Ramos (cell line): ENCODE measurements around the gene ATP5MC3.
"Not testable (repeated sequence)": the region's sequence is repeated elsewhere in the genome, so short reads cannot be mapped to it uniquely, and the experiment has no call there.

Source experiments
- in situ Hi-C: fragments of 300-500 bp; cut with MboI; formaldehyde crosslinking; loops from one replicate; pipeline ENCODE4 v1.14.3; 2022; ENCODE audit warnings: low sequenced_read_pairs; ENCODE audit not compliant: unreplicated experiment

ATP5MC3 gene

DNA sequence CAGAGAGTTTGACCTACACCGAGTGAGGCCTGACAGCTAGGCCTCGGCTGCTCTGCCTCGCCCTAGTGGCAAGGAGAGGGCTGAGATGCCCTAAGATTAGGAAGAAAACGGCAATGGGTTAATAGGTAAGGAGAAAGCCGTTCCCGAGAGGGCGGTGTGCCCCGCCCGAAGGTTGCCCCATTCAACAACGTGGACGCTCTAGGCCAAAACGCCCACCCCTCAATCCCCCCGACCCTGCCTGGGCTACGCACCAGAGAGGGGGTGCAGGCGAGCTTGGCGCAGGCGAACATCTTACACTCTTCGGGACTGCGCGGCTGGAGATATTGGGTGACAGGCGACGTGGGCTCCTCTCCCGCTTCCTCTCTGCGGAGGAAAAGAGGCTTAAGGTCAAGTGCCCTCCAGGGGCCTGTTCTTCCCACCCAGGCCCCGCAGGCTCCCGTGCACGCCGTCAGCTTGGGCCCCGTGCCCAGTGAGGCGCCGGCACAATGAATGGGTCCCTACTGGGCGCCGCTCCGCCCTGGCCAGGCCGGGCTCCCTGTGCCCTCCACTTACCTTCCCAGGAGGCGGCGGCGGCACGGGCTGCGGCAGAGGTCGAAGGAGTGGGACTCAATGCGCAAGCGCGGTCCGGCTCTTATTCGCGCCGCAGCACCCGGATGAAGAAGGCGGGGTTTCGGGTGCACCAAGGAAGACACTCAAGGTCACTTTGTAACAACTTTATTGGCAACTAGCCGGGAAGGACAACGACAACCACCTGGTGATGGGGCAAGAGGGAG lies at the start of gene ATP5MC3:
Gene ATP5MC3 (minus strand): TSS at position 607 of the 773 bp plus-strand sequence. CDS start 317 bp downstream, at position 290.
- in situ Hi-C loops: no loop called here

DNA sequence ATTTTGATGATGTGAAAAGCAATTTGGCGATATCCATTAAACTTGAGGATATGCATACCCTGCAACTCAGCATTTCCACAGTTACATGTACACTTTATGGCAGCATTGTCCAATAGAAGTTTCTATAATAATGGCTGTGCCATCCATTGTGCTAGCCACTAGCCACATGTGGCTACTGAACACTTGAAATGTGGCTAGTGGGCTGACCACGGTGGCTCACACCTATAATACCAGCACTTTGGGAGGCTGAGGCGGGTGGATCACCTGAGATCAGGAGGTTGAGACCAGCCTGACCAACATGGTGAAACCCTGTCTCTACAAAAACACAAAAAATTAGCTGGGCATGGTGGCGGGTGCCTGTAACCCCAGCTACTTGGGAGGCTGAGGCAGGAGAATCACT lies 47.1 kb upstream of the ATP5MC3 start:
- in situ Hi-C loops: not testable (repeated sequence)

DNA sequence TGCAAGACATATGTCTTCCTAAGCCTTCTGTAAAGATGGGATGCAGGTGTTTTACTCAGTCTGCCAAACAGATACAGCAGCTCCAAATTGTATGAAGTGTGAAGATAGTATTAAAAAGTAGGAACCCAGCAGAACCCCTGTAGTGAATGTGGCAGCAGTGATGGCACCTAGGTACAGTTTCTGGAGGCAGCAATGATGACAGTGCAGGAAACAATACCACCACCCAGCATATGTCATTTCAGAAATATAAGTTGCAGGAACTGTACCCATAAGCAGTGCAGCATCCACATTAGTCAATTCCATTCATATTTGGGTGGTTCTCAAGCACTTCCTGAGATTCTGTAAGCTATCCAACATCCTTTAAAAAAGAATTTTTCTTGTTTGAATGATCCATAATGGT lies 46.7 kb upstream of the ATP5MC3 start:
- in situ Hi-C loops: no loop called here

DNA sequence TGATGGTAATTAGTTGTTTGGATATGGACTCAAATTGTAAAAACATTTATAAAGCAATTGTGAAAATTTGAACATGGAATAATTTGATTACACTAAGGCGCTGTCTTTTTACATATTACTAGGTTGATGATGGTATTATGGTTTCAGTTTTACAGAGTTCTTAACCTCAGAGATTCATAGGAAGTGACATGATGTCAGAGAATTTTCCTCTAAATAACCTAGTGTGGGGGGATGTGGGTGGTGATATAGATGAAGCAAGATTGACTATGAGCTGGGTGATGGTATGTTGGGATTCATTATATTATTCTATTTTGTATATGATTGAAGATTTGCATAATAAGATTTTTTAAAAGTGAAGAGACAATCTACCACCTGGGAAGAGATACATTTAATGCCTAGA lies 45.9 kb upstream of the ATP5MC3 start:
- in situ Hi-C loops: no loop called here

DNA sequence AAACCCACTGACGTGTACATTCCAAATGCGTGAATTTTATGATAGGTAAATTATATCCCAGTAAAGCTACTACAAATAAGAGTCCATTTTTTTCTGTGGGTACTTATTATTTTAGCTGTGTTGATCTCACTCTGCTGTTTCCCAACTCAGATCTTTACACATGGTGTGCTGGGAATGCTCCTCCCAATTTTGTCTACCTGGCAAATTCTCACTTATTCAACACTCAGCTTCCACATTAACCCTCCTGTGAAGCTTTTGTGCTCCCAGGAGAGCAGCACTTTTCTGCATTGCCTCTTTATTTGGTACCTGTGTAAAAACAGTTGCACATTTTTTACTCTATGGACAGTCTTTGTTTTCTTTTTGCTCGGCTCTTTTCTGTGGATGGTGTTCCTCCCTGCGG lies 38.6 kb upstream of the ATP5MC3 start:
- in situ Hi-C loops: no loop called here

DNA sequence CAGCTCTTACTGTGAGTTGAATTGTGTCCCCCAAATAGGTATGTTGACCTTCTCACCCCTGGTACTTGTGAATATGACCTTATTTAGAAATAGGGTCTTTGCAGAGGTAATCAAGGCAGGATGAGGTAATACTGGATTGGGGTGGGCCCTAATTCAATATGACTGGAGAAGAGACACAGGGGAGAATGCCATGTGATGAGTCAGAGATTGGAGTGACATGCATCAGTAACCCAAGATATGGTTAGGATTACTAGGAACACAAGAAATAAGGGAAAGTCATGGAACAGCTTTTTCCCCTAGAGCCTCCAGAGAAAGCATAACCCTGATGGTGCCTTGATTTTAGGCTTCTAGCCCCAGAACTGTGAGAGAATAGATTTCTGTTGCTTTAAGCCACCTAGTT lies 37.0 kb upstream of the ATP5MC3 start:
- in situ Hi-C loops: no loop called here

DNA sequence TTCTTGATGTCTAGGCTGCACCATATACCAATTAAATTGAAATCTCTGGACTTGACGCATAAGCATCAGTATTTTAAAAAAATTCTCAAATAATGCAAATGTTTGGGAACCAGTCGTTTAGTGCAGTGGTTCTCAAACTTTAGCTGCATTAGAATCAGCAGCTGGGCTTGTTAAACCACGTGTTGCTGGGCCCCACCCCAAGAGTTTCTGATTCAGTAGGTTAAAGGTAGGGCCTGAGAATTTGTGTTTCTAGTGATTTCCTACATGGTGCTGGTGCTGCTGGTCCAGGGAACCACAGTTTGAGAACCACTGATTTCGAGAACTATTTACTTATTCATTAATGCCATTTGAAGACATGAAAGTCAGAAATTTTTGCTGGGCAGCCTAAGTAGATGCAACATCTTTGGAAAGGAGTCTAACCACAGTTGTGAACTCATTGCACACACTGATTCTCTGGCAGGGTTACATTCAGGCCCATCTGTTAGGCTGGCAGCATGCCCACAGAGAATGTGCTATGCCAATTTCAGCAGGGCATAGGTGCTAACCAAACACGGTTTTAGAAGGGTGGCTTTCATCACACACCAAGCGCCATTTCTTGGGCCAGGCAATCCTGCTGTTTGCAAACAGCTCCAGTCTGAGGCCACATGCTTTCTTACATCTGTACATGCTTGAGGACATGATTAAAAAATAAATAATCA lies 26.4 kb upstream of the ATP5MC3 start:
- in situ Hi-C loops: no loop called here

DNA sequence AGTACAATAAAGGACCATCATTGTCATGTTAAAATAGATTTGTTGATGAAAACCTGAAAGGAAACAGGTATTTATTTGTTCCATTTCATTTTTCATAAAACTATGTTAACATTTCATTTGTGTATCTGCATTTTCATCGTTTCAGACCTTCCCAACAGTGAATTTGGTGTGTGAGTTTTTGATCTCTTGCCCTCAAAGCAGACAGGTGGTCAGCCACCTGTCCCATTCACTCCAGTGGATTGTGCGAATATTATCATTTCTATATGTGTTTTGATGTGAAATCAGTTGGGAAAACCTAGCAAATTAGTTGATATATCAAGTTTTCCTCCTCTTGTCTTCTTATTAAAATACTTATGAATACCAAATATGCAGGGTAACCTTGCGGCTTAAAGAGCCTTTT lies 25.4 kb upstream of the ATP5MC3 start:
- in situ Hi-C loops: no loop called here

DNA sequence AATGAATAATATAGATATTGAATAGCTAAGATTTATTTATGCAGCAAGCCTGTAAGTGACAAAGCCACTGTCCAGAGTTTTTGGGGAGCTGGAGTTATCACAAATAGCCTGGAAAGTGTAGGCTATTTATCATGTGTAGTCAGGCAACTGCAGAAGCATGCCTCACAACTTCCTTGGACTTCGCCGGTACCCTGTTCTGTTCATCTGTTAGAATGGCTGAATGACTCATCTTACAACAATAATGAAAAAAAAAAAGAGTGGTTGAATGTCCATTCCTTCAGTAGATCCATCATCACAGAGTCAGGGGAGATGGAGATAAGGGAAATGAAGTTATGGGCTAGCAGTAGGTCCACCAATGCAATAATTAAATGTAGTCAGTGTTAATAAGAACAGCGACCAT lies 24.0 kb upstream of the ATP5MC3 start:
- in situ Hi-C loops: no loop called here

DNA sequence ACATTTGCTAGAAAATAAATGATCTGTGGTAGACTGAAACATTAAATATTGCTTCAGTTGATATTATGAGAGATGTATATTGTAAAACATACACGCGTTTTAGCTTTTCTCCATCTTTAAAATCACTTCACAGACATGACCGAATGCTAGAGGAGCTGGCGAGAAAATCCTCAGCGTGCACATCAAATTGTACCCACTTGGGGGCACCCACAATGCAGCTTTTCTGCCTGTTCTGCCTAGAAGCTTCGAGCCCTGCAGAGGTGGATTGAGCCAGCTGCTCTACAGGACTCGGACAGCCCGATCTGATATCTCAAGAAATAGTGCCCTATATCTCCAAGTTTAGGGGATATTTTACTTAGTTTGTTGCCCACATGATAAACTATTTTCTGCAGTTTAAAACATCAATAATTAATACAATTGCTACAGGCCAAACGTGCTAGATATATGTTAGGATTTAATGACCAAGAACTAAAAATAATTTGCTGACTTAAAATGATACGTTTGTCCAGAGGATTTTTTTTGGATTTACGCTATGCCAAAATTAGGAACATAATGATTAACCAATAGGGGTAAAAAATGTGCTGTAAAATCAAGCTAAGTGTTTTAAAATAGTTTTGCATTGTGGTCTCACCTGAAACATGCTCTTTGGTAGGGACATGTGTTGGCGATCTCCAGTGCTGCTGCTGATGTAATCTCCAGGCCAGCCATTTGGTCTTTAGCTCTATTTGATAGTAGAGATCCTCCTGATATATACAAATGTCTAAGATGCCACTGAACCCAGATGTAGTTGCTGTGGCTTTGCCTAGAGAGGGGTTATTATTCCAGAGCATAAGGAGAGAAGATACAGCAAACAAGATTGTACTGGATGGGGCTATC lies 22.3 kb upstream of the ATP5MC3 start:
- in situ Hi-C loops: no loop called here

DNA sequence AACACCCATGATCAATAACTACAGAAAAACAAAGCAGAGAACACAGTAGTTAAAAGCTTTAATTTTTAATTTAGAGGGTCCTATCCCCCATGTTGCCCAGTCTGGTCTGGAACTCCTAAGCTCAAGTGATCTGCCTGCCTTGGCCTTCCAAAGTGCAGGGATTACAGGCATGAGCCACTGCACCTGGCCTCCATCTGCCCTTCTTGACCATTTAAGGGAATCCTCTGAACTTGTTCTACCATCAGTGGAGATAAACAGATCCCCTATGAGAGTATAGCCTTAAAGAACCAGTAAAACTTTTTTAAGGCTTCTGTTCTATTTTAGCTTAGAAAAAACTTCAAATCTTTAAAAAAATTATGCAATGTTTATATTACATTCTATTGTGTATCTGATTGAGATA lies 13.5 kb upstream of the ATP5MC3 start:
- in situ Hi-C loops: no loop called here

DNA sequence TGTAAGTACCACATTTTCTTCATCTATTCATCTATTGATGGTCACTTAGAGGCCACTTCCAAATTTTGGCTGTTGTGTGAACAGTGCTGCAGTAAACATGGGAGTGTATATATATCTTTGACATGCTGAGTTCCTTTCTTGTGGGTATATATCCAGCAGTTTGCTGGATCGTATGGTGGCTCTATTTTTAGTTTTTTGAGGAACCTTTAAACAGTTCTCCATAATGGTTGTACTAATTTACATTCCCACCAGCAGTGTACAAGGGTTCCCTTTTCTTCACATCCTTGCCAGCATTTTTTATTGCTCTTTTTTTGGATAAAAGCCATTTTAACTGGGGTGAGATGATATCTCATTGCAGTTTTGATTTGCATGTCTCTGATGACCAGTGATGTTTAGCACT lies 7.3 kb upstream of the ATP5MC3 start:
- in situ Hi-C loops: no loop called here

DNA sequence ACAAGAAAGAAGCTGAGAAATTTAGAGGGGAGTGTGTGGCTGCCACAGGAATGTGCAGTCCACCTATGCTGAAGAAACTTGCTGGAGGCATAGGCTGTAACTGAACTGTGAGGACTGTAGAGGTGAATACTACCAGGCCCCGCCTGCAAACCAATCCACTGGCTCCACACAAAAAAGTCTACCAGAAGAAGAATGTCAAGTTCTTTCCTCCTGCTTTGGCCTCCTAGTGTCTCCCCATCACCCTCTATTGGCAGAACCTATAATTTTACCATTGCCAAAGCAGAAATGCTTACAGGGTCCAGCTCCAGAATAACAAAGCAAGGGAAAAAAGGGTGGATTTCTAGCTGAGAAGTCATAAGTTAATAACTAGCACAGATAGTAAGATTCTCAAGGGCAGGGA lies 5.9 kb upstream of the ATP5MC3 start:
- in situ Hi-C loops: no loop called here

DNA sequence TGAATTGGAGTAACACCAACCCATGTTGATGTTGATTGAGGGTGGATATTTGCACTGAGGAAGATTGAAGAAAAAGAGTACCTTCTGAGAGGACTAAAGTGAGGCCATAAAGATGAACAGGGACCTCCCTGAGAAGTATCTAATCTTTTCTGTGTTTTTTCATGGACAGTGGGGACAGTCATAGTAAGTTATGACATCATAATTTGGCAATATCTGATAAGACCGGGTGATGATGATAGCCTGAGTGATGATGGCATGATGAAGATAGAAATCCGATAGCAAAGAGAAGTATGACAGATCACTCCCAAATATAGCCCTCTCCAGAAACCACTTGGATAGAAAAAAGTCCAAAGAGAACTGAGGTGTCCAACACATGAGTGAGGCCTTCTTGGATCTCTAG lies 2.2 kb upstream of the ATP5MC3 start:
- in situ Hi-C loops: no loop called here

DNA sequence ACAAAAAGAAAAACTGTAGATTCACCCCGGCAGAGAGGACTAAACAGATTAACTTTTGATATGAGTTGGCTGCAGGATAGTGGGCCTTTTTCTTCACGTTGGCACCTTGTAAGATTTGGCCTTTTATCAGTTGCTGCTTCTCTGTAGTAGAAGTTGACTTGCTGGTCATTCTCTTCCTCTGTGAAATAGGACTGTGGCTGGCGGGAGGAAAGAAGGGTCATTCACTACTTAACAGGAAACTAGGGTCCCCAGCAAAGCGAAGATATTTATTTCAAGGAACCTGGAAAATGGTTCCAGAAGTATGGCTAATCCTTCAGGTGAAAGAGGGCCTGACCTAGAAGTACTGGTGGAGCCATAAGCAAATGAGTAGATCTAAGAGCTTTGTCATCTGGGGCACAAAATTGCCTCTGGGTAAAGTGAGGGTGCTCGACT lies 383 bp upstream of the ATP5MC3 start:
- in situ Hi-C loops: no loop called here

DNA sequence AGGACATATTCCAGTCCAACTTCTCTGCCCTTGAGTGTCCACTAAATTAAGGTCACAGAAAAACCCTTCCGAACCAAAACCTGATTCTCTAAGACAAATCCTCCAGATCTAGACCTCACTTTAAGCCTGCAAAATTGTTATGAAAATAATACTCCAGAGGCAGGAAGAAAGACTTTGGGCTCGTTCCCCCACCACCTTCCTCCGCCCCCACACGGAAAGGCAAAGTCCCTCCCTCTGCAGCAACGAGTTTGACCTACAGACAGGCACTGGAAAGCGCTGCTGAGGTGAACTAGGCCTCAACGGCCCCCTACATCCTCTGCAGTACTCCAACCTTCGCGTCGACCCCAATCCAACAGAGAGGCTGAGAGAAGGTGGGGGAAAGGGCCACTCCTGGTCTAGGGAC lies 808 bp downstream of the ATP5MC3 start:
- in situ Hi-C loops: no loop called here

DNA sequence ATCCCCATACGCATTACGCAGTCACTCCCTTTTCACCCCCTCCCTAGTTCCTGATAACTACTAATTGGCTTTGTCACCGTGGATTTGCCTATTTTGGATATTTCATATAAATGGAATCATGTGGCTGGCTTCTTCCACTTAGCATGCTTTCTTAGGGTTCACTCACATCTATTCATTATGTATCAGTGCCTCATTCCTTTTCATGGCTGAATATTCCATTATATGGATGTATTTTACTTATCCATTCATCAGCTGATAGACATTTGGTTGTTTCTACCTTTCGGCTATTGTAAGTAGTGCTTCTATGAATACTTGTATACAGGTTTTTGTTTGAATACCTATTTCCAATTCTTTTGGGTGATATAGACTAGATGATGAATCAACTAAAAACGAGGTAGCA lies 4.9 kb downstream of the ATP5MC3 start:
- in situ Hi-C loops: no loop called here

DNA sequence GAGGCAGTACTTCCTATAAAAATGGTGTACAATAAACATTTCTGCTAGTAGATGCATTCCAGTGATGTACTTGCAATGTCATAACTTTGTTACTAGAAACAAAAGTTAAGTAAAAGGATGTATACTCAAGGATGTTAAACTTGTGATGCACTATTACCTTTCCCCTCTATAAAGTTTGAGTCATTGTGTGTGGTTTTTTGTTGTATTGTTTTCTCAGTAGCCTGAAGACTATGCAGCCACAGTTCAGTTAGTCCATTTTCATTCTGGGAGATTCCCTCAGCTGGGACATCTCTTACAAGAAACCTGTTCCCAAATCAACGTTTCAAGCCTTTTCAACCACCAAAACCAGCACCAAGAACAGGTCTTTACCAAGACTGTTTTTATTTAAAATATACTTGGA lies 5.6 kb downstream of the ATP5MC3 start:
- in situ Hi-C loops: no loop called here

DNA sequence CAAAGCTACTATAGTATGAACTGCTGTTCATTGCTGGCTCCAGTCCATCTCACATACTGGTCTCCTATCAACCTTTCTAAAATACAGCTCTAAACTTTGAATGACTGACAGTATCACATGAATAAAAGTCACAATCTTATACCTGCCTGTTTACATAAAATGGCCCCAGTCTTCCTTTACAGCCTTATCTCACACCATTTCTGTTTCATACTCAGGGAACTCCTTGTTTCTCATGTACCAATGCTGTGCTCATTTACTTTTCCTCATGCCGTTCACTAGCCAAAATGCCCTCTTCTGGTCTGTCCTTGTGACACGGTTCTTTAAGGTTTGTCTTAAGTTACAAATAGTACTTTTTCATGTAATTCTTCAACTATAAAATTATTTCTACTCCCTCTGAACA lies 6.2 kb downstream of the ATP5MC3 start:
- in situ Hi-C loops: no loop called here

DNA sequence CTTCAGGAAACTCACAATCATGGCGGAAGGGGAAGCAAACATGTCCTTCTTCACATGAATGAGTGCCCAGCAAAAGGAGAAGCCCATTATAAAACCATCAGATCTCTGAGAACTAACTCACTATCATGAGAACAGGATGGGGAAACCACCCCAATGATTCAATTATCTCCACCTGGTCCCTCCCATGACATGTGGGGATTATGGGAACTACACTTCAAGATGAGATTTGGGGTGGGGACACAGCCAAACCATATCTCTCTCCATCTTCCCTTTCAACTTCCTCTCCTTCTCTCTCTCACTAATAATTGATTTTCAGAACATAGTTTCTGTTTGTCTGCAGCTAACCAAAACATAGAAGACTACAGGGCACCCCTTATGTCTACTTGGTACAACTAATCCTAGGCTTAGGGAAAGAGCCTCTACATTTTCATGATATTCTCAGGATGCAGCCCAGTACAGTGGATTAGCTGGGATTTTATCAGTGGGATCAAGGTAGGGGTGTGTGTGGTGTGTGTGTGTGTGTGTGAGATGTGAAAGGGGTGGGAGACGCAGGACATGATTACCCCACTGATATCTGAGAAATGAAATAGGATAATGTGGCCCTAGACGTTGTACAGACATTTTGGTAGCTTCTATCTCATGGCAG lies 10.7 kb downstream of the ATP5MC3 start:
- in situ Hi-C loops: no loop called here
